ENCODE results near the gene POLR2L.

GRCh38 chr11:850775-851763, 8.7 kb upstream of the POLR2L start:
- TF ChIP-seq EP300 (IDR thresholded peaks at IDR 0.05) (no peak), CTCF (IDR thresholded peaks at IDR 0.05) (no peak), POLR2A (IDR thresholded peaks at IDR 0.05; ENCODE audit: low read depth) (no peak)
